K562 (cell line): ENCODE measurements around the gene CACNG3. TPM values are rescaled to one million over a fixed set of nuclear protein-coding genes. Genes with fewer than 3 reads are reported as not detected.

Experiments used
- ATAC-seq: fragments of 200-7000 bp; cut with Tn5 transposase; 3 replicates; pipeline ENCODE4 v1.9.1; 2020; ENCODE audit warnings: moderate library complexity
- BruUV-seq: library from RNA; stranded (reverse); fragments of 400-500 nt; replicated peaks from 2 replicates; lab custom pipeline; 2021; lab: Mats Ljungman, UMichigan
- CTCF ChIA-PET: fragments of 300-600 bp; formaldehyde crosslinking; extraction: SDS; loops from one replicate; lab custom pipeline; 2021; ENCODE audit warnings: low intra/inter-chr PET ratio; lab: Yijun Ruan, JAX
- POLR2A ChIA-PET: fragments of 300-600, 350-650 bp; sonication (Branson Sonifier 250); formaldehyde crosslinking; extraction: SDS; loops from one replicate; lab custom pipeline; 2021; ENCODE audit warnings: antibody characterized with exemption, inconsistent platforms; lab: Yijun Ruan, JAX
- DNase-seq, 4 experiments: peaks; one replicate each; pipeline versions ENCODE4 v3.0.0 to v3.0.0-alpha.2; 2011 to 2018; ENCODE audit warnings: low spot score in 3 of 4, mixed read lengths in 3 of 4; ENCODE audit errors: extremely low read depth in 1 of 4
- FAIRE-seq: peaks from 2 replicates; lab custom pipeline; 2011; peaks lifted over from hg19 to GRCh38; lab: Jason Lieb, UNC
- H2AFZ ChIP-seq: 2 replicates; pipeline ENCODE4 v1.6.0; 2011; ENCODE audit warnings: low read depth, low read length, control low read depth, inconsistent platforms
- H3K27ac ChIP-seq: fragments of 200-600 bp; 3 replicates; pipeline ENCODE4 v1.8.0; 2011; ENCODE audit warnings: low read depth, mild to moderate bottlenecking, control low read depth, inconsistent platforms, low read length, moderate library complexity, mixed read lengths; ENCODE audit errors: extremely low read depth
- H3K27me3 ChIP-seq, 2 experiments: fragments of 300-600 bp in 1 of 2; 2 replicates in 1 of 2; 3 replicates in 1 of 2; pipeline versions ENCODE4 v1.6.0 to v1.8.0; 2011; ENCODE audit warnings: inconsistent platforms in 2 of 2, low read length in 2 of 2, mild to moderate bottlenecking in 1 of 2, mixed read lengths in 1 of 2, moderate library complexity in 1 of 2; ENCODE audit not compliant: control insufficient read depth in 2 of 2, insufficient read depth in 2 of 2
- H3K36me3 ChIP-seq: fragments of 300-600 bp; 3 replicates; pipeline ENCODE4 v1.8.0; 2011; ENCODE audit warnings: mild to moderate bottlenecking, low read length, inconsistent platforms; ENCODE audit not compliant: control insufficient read depth, insufficient read depth
- H3K4me1 ChIP-seq, 2 experiments: fragments of 200-600 bp in 1 of 2; replicated peaks in 1 of 2; 2 replicates in 1 of 2; 3 replicates in 1 of 2; pipeline versions ENCODE4 v1.5.1 to v1.8.0; 2011; ENCODE audit warnings: inconsistent platforms in 2 of 2, low read length in 2 of 2, mild to moderate bottlenecking in 1 of 2, mixed read lengths in 1 of 2, moderate library complexity in 1 of 2; ENCODE audit not compliant: control insufficient read depth in 2 of 2, insufficient read depth in 2 of 2
- H3K4me2 ChIP-seq: 2 replicates; pipeline ENCODE4 v1.6.1; 2011; ENCODE audit warnings: low read length, control low read depth, inconsistent platforms, mixed read lengths; ENCODE audit not compliant: insufficient read depth
- H3K4me3 ChIP-seq: fragments of 200-600 bp; sonication (generic), shearing (Covaris generic); 2 replicates; pipeline ENCODE4 v1.5.1; 2016; ENCODE audit warnings: control low read depth, inconsistent platforms
- H3K79me2 ChIP-seq: fragments of 200-600 bp; 3 replicates; pipeline ENCODE4 v1.8.0; 2011; ENCODE audit warnings: low read length, inconsistent platforms; ENCODE audit not compliant: control insufficient read depth, insufficient read depth
- H3K9ac ChIP-seq, 2 experiments: 2 replicates each; pipeline versions ENCODE4 v1.6.0 to v1.6.1; 2011; ENCODE audit warnings: low read depth in 2 of 2, low read length in 2 of 2, control low read depth in 1 of 2, inconsistent platforms in 1 of 2, mild to moderate bottlenecking in 1 of 2, mixed read lengths in 1 of 2; ENCODE audit not compliant: insufficient read depth in 1 of 2
- H3K9me1 ChIP-seq: one replicate; pipeline ENCODE4 v1.6.0; 2011; ENCODE audit warnings: inconsistent platforms, mild to moderate bottlenecking, low read length, moderate library complexity; ENCODE audit not compliant: control insufficient read depth, insufficient read depth
- H3K9me3 ChIP-seq: replicated peaks from 2 replicates; pipeline ENCODE4 v1.5.1; 2011; ENCODE audit warnings: low read depth, low read length, inconsistent platforms; ENCODE audit not compliant: control insufficient read depth, insufficient read depth
- H4K20me1 ChIP-seq: replicated peaks from 2 replicates; pipeline ENCODE4 v1.6.1; 2011; ENCODE audit warnings: low read length, inconsistent platforms, mixed read lengths; ENCODE audit not compliant: control insufficient read depth, insufficient read depth
- BHLHE40 ChIP-seq: IDR thresholded peaks from 2 replicates; pipeline ENCODE4 v1.6.1; 2011; ENCODE audit warnings: low read length, improper control_type of control experiment
- CEBPZ ChIP-seq: fragments of 150-350 bp; IDR thresholded peaks from 2 replicates; pipeline ENCODE4 v1.6.1; 2014; ENCODE audit warnings: low read depth, mild to moderate bottlenecking, low read length, borderline replicate concordance
- CTBP1 ChIP-seq: fragments of 450-650 bp; IDR thresholded peaks from 2 replicates; pipeline ENCODE4 v1.6.1; 2016; ENCODE audit warnings: borderline replicate concordance
- GMEB1 ChIP-seq: fragments of 250-450 bp; sonication (Bioruptor Pico); IDR thresholded peaks from 2 replicates; pipeline ENCODE4 v1.4.0; 2020; ENCODE audit warnings: mild to moderate bottlenecking
- TCF7L2 ChIP-seq: fragments of 150-350 bp; IDR thresholded peaks from 2 replicates; pipeline ENCODE4 v1.6.1; 2016; ENCODE audit warnings: low read depth, mild to moderate bottlenecking, low read length, moderate library complexity
- ZBTB11 ChIP-seq, 3 experiments: fragments of 200-800 bp in 1 of 3; fragments of 250-450 bp in 1 of 3; fragments of 450-650 bp in 1 of 3; sonication (Bioruptor Pico) in 1 of 3; sonication (Bioruptor generic) in 1 of 3; formaldehyde crosslinking in 1 of 3; IDR thresholded peaks; 2 replicates each; pipeline versions ENCODE4 v1.6.1 to v1.8.0; 2016 to 2022; ENCODE audit warnings: mild to moderate bottlenecking in 2 of 3, missing genetic modification characterization in 2 of 3, missing compliant biosample characterization in 1 of 3, moderate library complexity in 1 of 3
- ZNF408 ChIP-seq: fragments of 250-450 bp; sonication (Bioruptor Pico); IDR thresholded peaks from 2 replicates; pipeline ENCODE4 v1.4.0; 2020; ENCODE audit warnings: low read depth, mild to moderate bottlenecking, moderate library complexity
- ZNF592 ChIP-seq: fragments of 450-650 bp; IDR thresholded peaks from 2 replicates; pipeline ENCODE4 v1.6.1; 2017; ENCODE audit warnings: antibody characterized with exemption, mild to moderate bottlenecking
- ZNF695 ChIP-seq: fragments of 450-650 bp; formaldehyde crosslinking; IDR thresholded peaks from 2 replicates; pipeline ENCODE4 v1.4.0; 2020; ENCODE audit warnings: mild to moderate bottlenecking, moderate library complexity
- WGBS: fragments of 100-300 bp; shearing (Covaris generic); methylation state at CpG from one replicate; pipeline ENCODE4 v1.1.6; 2016; ENCODE audit warnings: low coverage, mixed read lengths; ENCODE audit not compliant: insufficient coverage; ENCODE audit errors: missing lambda C conversion rate; 5-methylcytosine and 5-hydroxymethylcytosine counted together
- in situ Hi-C: fragments of 300-500 bp; cut with MboI; formaldehyde crosslinking; loops from 4 replicates; pipeline ENCODE4 v1.15.0; 2018; ENCODE audit warnings: inconsistent platforms, mixed read lengths
- intact Hi-C: fragments of 100-400 bp; cut with micrococcal nuclease; formaldehyde crosslinking; loops from 2 replicates; pipeline ENCODE4 v1.14.2; 2022
- polyA plus RNA-seq, 8 experiments: library from polyadenylated mRNA; depleted of rRNA in 4 of 8; stranded (reverse) in 5 of 8; unstranded in 3 of 8; fragments of >200 nt; fragmentation: Nextera tagmentation in 2 of 8; fragmentation: Illumina TruSeq in 1 of 8; extraction: Ambion mirVana in 2 of 8; extraction: Trizol in 1 of 8; gene quantifications; 2 replicates each; pipeline versions ENCODE4 v1.2.1 to v1.2.3, GENCODE V29; 2011 to 2014; ENCODE audit warnings: inconsistent platforms in 1 of 8, missing spikeins in 1 of 8
- total RNA-seq, 7 experiments: library from RNA; depleted of rRNA in 6 of 7; stranded (reverse); fragments of >200 nt in 6 of 7; fragmentation: Illumina TruSeq in 2 of 7; extraction: Trizol in 2 of 7; gene quantifications; 2 replicates each; pipeline versions ENCODE4 v1.2.1 to v1.2.3, GENCODE V29; 2011 to 2021; ENCODE audit warnings: low replicate concordance in 1 of 7

Gene CACNG3
- total and polyA plus RNA-seq, 9 of the 15 experiments (the other 6 are each of a cell fraction or from before 2014, with no cell fraction given) = not detected

GRCh38 chr16:24291932-24292331, 35.8 kb downstream of the CACNG3 start:
- Histone ChIP-seq H3K9me1 (no peaks in the 10 kb centered on the region), H3K79me2 (no peaks in the 10 kb centered on the region), H3K4me2 (no peak overlapping the region), H2AFZ (no peak overlapping the region), H3K9me3 (no peaks in the 10 kb centered on the region), H3K4me1 (no peaks in the 10 kb centered on the region), H3K4me3 (no peak overlapping the region), H3K9ac (no peak overlapping the region), H3K36me3 (no peaks in the 10 kb centered on the region), H4K20me1 (peaks cover under 1% of the 10 kb centered on the region; the same call in 1 of the 2 replicates), H3K27ac (no peak overlapping the region), H3K27me3 (peaks cover 0 to 12% of the 10 kb centered on the region in 2 experiments; a peak in 2 of 5 replicates)
- in situ Hi-C loops = no loop called here
- DNase-seq (no peak), FAIRE-seq (no peak), ATAC-seq (no peak)
- intact Hi-C loops = no loop called here
- ChIA-PET CTCF (no interaction called here), POLR2A (interaction anchor here (0.6 kb wide), 1 partner anchor 81 kb away, joined by 4 read pairs; no protein-coding TSS in a partner anchor)
- 1% methylated on average over 10 of the region's 10 CpGs for WGBS
- BruUV-seq = no TSS peak
- no peak for TF ChIP-seq ZNF592
- TF ChIP-seq ZNF695 (CRISPR knock-in tag) = no peak
- no peak for TF ChIP-seq ZNF408 (CRISPR knock-in tag)
- TF ChIP-seq ZBTB11 (CRISPR knock-in tag; IDR thresholded peaks at IDR 0.05) = no peak
- TF ChIP-seq CTBP1 = no peak
- no peak for TF ChIP-seq CEBPZ
- no peak for TF ChIP-seq GMEB1 (CRISPR knock-in tag)
- TF ChIP-seq TCF7L2 = no peak
- TF ChIP-seq BHLHE40 = no peak
